ACC112 (cell line): Measurements from ENCODE around the gene FCSK.
A peak's percentile ranks its signal among the peaks of the same experiment; 100 is the strongest.
"Not testable (repeated sequence)": the region's sequence is repeated elsewhere in the genome, so short reads cannot be mapped to it uniquely, and the experiment has no call there.

Experiments
- H2AFZ ChIP-seq: fragments of 200-600 bp; sonication (generic); one replicate; pipeline ENCODE4 v1.6.0; 2017; ENCODE audit warnings: antibody characterized with exemption, low read length; ENCODE audit not compliant: unreplicated experiment
- H3K27ac ChIP-seq: fragments of 200-600 bp; sonication (generic); 2 replicates; pipeline ENCODE4 v1.5.1; 2014; ENCODE audit warnings: low read depth, mild to moderate bottlenecking, antibody characterized with exemption, low read length, moderate library complexity
- H3K27me3 ChIP-seq: fragments of 200-600 bp; sonication (generic); 2 replicates; pipeline ENCODE4 v1.6.1; 2014; ENCODE audit warnings: mild to moderate bottlenecking, antibody characterized with exemption, low read length, moderate library complexity, mixed read lengths; ENCODE audit not compliant: insufficient read depth
- H3K36me3 ChIP-seq: fragments of 200-600 bp; sonication (generic); 2 replicates; pipeline ENCODE4 v1.6.1; 2016; ENCODE audit warnings: mild to moderate bottlenecking, antibody characterized with exemption, low read length, moderate library complexity, mixed read lengths; ENCODE audit not compliant: insufficient read depth
- H3K4me1 ChIP-seq: fragments of 200-600 bp; sonication (generic); one replicate; pipeline ENCODE4 v1.6.1; 2016; ENCODE audit warnings: low read length, mixed read lengths; ENCODE audit not compliant: insufficient read depth, unreplicated experiment, control insufficient read depth
- H3K4me3 ChIP-seq: fragments of 200-600 bp; sonication (generic); 2 replicates; pipeline ENCODE4 v1.5.1; 2014; ENCODE audit warnings: mild to moderate bottlenecking, low read depth, low read length
- H3K79me2 ChIP-seq: fragments of 200-600 bp; sonication (generic); one replicate; pipeline ENCODE4 v1.6.0; 2016; ENCODE audit warnings: low read length; ENCODE audit not compliant: control insufficient read depth, unreplicated experiment, insufficient read depth

The FCSK gene

DNA sequence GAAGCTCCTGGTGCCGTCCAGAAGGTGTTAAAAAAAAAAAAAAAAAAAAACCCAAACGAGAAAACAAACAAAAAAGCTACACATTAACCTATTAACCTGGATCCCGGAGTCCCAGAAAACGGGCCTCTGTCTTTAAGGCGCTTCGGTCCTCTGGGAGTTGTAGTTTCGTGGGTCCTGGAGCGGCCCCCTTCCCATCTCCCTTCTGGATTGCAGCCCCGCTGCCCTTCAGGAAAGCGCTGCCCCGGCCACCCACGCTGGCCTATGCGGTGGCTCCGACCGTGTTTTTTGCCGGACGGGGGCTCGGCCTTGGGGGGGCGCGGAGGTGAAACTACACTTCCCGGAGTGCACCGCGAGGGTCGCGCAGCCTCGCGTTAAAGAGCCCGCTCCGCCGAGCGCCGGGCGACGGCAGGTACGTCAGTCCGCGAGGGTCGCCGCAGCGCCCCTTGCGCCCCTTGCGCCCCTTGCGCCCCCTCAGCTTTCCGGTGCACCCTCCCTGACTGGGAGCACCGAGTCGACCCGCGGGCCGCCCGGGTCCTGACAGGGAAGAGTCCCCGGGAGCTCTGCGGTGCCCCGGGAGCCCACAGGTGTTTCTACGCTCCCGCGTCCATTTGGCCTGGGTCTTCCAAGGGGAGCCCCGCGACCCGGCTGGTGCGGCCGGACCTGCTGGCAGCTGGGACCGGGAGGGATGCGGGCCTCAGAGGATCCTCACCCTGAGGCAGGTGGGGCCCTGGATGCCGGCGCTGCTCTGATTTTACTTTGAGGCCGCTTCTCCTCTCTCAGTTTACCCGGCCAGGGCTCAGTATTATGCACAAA lies at the start of gene FCSK:
TSS of gene FCSK (plus strand) at position 374 of the 813 bp plus-strand sequence. CDS start 8,596 bp downstream, outside the sequence.
- H3K4me1 ChIP-seq: peaks cover 3% of the 10 kb centered on the region
- H3K4me3 ChIP-seq: peak within 1 kb of the TSS; percentile 88
- peak within 1 kb of the TSS; percentile 76 for H3K27ac ChIP-seq
- H2AFZ ChIP-seq: peak within 1 kb of the TSS; percentile 95
- H3K27me3 ChIP-seq: no peaks in the 10 kb centered on the region
- no peaks in the 10 kb centered on the region for H3K79me2 ChIP-seq
- H3K36me3 ChIP-seq: no peaks in the 10 kb centered on the region

DNA sequence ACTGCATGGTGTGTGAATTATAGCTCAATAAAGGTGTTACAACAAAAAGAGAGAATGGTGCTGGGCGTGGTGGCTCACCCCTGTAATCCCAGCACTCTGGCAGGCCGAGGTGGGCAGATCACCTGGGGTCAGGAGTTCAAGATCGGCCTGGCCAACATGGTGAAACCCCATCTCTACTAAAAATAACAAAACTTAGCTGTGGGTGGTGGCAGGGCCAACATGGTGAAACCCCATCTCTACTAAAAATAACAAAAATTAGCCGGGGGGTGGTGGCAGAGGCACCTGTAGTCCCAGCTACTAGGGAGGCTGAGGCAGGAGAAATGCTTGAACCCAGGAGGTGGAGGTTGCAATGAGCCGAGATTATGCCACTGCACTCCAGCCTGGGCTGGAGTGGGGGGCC lies 48.3 kb upstream of the FCSK start:
- H3K36me3 ChIP-seq, H3K27ac ChIP-seq, H3K27me3 ChIP-seq, H3K4me3 ChIP-seq, H2AFZ ChIP-seq: not testable (repeated sequence)
- Histone ChIP-seq H3K79me2 (peaks cover 31% of the 10 kb centered on the region), H3K4me1 (peaks cover 25% of the 10 kb centered on the region)

DNA sequence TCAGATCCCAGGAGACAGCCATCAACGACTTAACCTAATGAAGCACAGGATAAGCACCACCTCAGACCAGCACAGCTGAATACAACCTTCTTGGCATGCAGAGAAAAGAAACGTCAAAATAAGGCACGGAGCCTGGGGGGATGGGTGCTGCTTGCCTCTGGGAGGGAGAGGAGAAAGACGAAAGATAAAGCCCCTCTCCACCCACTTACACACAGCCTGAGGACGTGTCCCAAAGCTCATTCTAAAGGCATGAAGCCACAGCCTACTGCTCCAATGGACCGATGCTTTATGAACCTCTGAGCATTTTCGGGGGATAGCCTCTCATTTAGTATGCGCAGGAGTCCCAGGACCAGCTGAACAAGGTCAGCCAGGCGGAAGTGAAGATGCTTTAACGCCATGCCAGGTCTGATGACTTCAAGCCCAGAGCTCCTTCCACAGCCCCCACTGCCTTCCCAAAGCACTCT lies 46.6 kb upstream of the FCSK start:
- H3K27ac ChIP-seq: no peak overlapping the region
- H3K4me3 ChIP-seq: no peak overlapping the region
- H3K27me3 ChIP-seq: no peaks in the 10 kb centered on the region
- peaks cover 22% of the 10 kb centered on the region for H3K79me2 ChIP-seq
- peaks cover 23% of the 10 kb centered on the region for H3K4me1 ChIP-seq
- no peak overlapping the region for H2AFZ ChIP-seq
- peaks cover 3% of the 10 kb centered on the region; the same call in 1 of the 2 replicates for H3K36me3 ChIP-seq

DNA sequence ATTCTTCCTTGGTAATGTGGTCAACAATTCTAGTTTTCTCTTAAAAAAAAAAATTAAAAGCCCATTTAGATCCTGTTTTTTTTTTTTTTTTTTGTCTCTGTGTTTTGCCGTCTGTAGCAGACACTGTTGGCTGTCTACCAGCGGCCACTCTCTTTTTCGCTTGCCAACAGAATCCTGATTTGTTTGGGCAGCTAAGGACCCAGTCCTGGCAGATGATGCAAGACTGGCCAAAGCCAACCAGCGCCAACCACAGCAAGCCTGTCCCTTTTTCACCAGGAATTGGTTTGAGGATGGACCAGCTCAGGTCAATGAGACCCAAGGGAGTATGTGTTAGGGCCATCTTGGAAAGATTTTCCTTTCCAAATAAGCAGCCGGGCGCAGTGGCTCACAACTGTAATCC lies 43.7 kb upstream of the FCSK start:
- no peak overlapping the region for H3K4me3 ChIP-seq
- H3K36me3 ChIP-seq: peaks cover 3% of the 10 kb centered on the region; the same call in 1 of the 2 replicates
- H3K27me3 ChIP-seq: no peaks in the 10 kb centered on the region
- H3K4me1 ChIP-seq: peaks cover 5% of the 10 kb centered on the region
- H3K27ac ChIP-seq: no peak overlapping the region
- peaks cover 26% of the 10 kb centered on the region for H3K79me2 ChIP-seq
- H2AFZ ChIP-seq: no peak overlapping the region

DNA sequence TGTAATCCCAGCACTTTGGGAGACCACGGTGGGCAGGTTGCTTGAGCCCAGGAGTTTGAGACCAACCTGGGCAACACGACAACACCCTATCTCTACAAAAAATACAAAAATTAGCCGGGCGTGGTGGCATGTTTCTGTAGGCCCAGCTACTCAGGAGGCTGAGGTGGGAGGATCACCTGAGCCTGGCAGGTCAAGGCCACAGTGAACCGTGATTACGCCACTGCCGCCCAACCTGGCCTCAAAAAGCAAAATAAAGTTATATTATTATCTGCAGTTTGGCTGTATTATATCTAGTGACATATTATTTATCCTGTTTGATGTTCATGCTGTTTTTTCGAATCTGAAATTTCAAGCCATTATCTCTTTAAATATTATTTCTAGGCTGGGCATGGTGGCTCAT lies 42.0 kb upstream of the FCSK start:
- no peaks in the 10 kb centered on the region for H3K27me3 ChIP-seq
- H3K36me3 ChIP-seq: peaks cover 3% of the 10 kb centered on the region; the same call in 1 of the 2 replicates
- H3K27ac ChIP-seq: no peak overlapping the region
- H3K79me2 ChIP-seq: peaks cover 30% of the 10 kb centered on the region
- no peak overlapping the region for H3K4me3 ChIP-seq
- H3K4me1 ChIP-seq: peaks cover 5% of the 10 kb centered on the region
- H2AFZ ChIP-seq: no peak overlapping the region

DNA sequence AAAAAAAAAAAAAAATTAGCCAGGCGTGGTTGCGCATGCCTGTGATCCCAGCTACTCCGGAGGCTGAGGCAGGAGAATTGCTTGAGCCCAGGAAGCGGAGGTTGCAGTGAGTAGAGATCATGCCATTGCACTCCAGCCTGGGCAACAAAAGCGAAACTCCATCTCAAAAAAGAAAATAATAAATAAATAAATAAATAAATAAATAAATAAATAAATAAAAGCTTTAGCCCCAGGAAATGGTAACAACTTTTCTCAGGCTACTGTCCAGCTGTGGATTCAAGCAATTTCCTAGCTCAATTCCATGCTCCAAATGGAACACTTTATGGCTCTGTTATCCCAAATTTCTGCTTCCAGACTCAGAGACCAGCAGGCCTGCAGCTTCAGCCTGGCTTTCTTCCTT lies 40.8 kb upstream of the FCSK start:
- H3K27ac ChIP-seq, H3K4me1 ChIP-seq, H2AFZ ChIP-seq, H3K4me3 ChIP-seq, H3K36me3 ChIP-seq, H3K27me3 ChIP-seq: not testable (repeated sequence)
- peaks cover 29% of the 10 kb centered on the region for H3K79me2 ChIP-seq

DNA sequence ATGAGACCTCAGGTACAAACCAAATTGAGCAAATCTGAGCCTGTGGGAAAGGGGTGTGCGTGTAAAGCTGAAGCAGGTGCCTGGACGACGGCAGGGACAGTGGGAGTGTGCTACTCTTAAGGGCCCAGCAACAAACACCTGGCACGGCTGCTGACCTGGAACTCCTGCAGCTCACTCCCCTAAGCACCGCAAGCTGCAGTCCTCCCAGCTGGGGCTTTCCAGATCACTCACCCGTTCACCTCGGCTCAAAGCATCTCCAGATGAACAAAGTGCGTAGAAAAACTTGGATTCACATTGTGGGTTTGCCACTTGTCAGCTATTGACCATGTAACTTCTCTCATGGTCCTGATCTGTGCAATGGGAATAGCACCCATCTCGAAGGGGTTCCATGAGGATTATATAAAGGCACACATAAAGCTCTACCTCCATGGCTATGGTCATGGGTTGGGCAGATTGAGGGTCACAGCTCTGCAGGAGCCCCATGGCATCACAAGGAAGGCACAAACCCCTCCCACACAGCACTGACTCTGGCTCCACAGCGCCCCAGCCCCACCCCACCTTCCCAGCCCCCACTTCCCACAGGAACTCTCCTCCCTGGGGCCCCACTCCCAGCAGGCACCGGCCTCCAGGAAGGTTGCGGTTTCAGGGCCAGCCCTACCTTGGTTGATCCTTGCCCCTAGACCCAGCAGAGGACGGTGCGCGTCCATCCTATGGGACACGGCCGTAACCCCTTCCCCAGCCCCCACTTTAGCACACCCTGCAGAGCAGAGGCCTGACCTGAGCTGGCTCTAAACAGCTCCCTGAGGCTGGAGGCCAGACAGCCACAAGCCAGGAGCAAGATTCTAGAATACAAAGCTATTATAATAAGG lies 37.4 kb upstream of the FCSK start:
- Histone ChIP-seq H3K4me1 (peaks cover 11% of the 10 kb centered on the region), H2AFZ (no peak overlapping the region), H3K36me3 (peaks cover 3% of the 10 kb centered on the region; the same call in 1 of the 2 replicates), H3K27ac (no peak overlapping the region), H3K79me2 (peaks cover 53% of the 10 kb centered on the region), H3K4me3 (no peak overlapping the region), H3K27me3 (no peaks in the 10 kb centered on the region)

DNA sequence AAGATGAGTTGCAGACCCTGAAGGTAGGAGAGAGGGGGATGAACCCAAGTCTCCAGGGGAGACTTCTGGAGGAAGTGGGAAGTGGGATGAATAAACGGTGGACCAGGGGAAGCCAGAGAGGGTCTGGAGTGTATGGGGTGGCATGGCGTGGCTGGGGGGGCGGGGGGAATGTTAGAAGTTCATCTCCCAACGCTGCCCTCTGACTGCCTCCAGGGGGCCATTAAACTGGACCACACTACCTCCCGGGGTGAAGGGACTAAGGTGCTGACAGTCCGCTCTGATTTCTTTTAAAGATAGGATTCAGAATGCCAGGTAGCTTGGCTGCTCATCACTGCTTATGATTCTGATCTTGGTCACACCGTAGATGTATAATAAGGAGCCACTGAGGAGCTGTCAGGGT lies 36.7 kb upstream of the FCSK start:
- Histone ChIP-seq H3K36me3 (no peaks in the 10 kb centered on the region), H3K79me2 (peaks cover 58% of the 10 kb centered on the region), H2AFZ (no peak overlapping the region), H3K27me3 (no peaks in the 10 kb centered on the region), H3K4me1 (peaks cover 13% of the 10 kb centered on the region), H3K27ac (no peak overlapping the region), H3K4me3 (no peak overlapping the region)

DNA sequence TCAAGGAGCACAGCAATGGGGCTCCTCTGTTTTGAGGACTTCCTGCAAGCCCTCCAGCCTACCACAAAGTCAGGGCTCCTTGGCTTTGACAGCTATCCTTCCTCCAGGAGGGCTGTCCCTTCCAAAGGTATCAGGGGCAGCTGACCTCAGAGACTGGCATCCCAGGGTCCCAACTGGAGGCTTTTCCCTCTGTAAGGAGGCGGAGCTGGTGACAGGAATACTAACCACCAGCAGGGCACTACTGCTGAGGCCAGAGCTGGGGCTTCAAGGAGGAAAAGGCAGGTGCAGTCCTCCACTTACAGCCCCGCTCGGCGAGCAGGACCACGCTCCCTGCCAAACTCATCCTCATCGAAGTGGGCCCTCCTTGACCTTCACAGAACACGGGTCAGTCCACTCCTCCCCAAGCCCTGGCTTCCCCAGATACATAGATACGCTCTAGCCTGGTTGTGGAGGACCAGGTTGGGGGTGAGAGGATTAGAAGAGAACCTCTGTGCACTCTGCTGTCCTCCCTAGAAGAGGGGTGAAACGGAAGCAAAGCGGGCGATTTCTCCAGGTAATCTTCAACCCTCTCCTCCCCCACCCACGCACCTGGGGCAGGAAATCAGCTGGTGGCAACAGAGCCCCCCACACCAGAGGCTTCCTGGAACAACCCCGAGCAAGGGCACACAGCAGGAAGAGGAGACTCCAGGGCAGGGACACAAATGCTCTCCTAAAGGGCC lies 36.0 kb upstream of the FCSK start:
- H3K79me2 ChIP-seq: peaks cover 66% of the 10 kb centered on the region

DNA sequence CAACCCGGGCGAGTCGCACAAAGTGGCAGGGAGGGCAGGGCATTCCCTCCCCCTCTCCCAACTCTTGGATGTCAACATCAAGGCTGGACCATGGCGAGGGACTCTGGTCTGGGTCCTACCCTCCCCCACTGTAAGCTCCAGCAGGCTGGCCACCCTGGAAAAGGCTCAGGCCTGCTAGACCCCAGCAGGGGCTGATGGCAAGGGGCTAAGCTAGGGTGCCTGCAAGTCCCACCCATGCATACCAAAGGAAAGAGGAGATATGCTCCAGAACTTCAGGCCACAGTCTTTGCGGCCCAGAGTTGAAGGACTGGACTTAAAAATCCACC lies 35.4 kb upstream of the FCSK start:
- Histone ChIP-seq H3K4me3 (no peak overlapping the region), H3K27me3 (no peaks in the 10 kb centered on the region), H2AFZ (no peak overlapping the region), H3K79me2 (peaks cover 63% of the 10 kb centered on the region), H3K4me1 (peaks cover 24% of the 10 kb centered on the region), H3K27ac (no peak overlapping the region), H3K36me3 (no peaks in the 10 kb centered on the region)

More for the DNA sequence above, 36.0 kb upstream of the FCSK start:
- H3K4me3 ChIP-seq: no peak overlapping the region
- H3K27me3 ChIP-seq: no peaks in the 10 kb centered on the region
- H3K4me1 ChIP-seq: peaks cover 20% of the 10 kb centered on the region
- H3K27ac ChIP-seq: no peak overlapping the region
- no peaks in the 10 kb centered on the region for H3K36me3 ChIP-seq
- H2AFZ ChIP-seq: no peak overlapping the region
